Panc1 (cell line): ENCODE results near the gene POTEJ.
"Not testable (repeated sequence)": the region's sequence is repeated elsewhere in the genome, so short reads cannot be mapped to it uniquely, and the experiment has no call there.

Source experiments
- CTCF ChIP-seq: fragments of 450-650 bp; IDR thresholded peaks from 2 replicates; pipeline ENCODE4 v1.5.1; 2017; ENCODE audit warnings: mild to moderate bottlenecking
- POLR2AphosphoS5 ChIP-seq: IDR thresholded peaks from 2 replicates; pipeline ENCODE4 v1.6.1; 2012; ENCODE audit warnings: mild to moderate bottlenecking, low read depth, low read length, moderate library complexity

- TF ChIP-seq CTCF, POLR2AphosphoS5: not testable (repeated sequence)
Observed at GRCh38 chr2:130667516-130667915, 56.3 kb downstream of the POTEJ start.
